Prostate gland (tissue), 2 donors: Measurements from ENCODE around the gene TNFRSF12A. TPM values are rescaled to one million over a fixed set of nuclear protein-coding genes. Genes with fewer than 3 reads are reported as not detected.
A peak's percentile ranks its signal among the peaks of the same experiment; 100 is the strongest.

ENCODE experiments used
- DNase-seq: peaks from one replicate; pipeline ENCODE4 v3.0.0-alpha.2; 2019; ENCODE audit warnings: low spot score
- H3K27ac ChIP-seq, 2 donors: fragments of 200-600 bp; sonication (generic); 2 replicates each; pipeline ENCODE4 v1.5.1; 2017 to 2019
- H3K27me3 ChIP-seq: fragments of 200-600 bp; sonication (generic); replicated peaks from 2 replicates; pipeline ENCODE4 v1.5.1; 2019; ENCODE audit not compliant: insufficient read depth
- H3K36me3 ChIP-seq, 2 donors: fragments of 200-600 bp; sonication (generic); 1 replicate in 1 of 2; 2 replicates in 1 of 2; pipeline versions ENCODE4 v1.5.1 to v1.8.1; 2017 to 2019
- H3K4me1 ChIP-seq: fragments of 200-600 bp; sonication (generic); replicated peaks from 2 replicates; pipeline ENCODE4 v1.5.1; 2019
- H3K4me3 ChIP-seq, 2 donors: fragments of 200-600 bp; sonication (generic); 2 replicates each; pipeline ENCODE4 v1.5.1; 2017 to 2019
- H3K9me3 ChIP-seq: fragments of 200-600 bp; sonication (generic); 2 replicates; pipeline ENCODE4 v1.5.1; 2017
- CTCF ChIP-seq, 4 experiments: fragments of 200-600 bp in 2 of 4; fragments of 450-650 bp in 2 of 4; sonication (generic) in 2 of 4; IDR thresholded peaks; 1 replicate in 3 of 4; 2 replicates in 1 of 4; pipeline ENCODE4 v1.5.1; 2016 to 2019; ENCODE audit warnings: antibody characterized with exemption in 4 of 4, mild to moderate bottlenecking in 2 of 4, moderate library complexity in 2 of 4
- POLR2A ChIP-seq: fragments of 450-650 bp; IDR thresholded peaks from one replicate; pipeline ENCODE4 v1.6.1; 2016; ENCODE audit warnings: antibody characterized with exemption, mild to moderate bottlenecking
- POLR2AphosphoS5 ChIP-seq: sonication (generic); formaldehyde crosslinking; IDR thresholded peaks from one replicate; pipeline ENCODE4 v1.6.1; 2017; ENCODE audit warnings: antibody characterized with exemption
- WGBS: methylation state at CpG from one replicate; pipeline ENCODE4 v1.1.5; 2018; 5-methylcytosine and 5-hydroxymethylcytosine counted together
- intact Hi-C: fragments of 100-400 bp; cut with DNase I; formaldehyde crosslinking; loops from one replicate; pipeline ENCODE4 v1.14.2; 2022
- total RNA-seq, 2 donors: library from RNA; depleted of rRNA; stranded (reverse); fragments of >200 nt; gene quantifications; one replicate each; pipeline ENCODE4 v1.1.0, GENCODE V29; 2016

The TNFRSF12A gene
- total RNA-seq, 2 donors from 2014 or later, result 57.4 to 59.0 TPM

- Histone ChIP-seq H3K4me3 (peak overlapping the region in 1 of 2 donors; percentile 69), H3K4me1 (peaks cover 11% of the 10 kb centered on the region)
Observed at GRCh38 chr16:2981177-2981898, 38.8 kb upstream of the TNFRSF12A start.

GRCh38 chr16:2981899-2982250, 38.3 kb upstream of the TNFRSF12A start:
- intact Hi-C loops, result no loop called here
- H3K4me3 ChIP-seq, result no peak overlapping the region
- no peak overlapping the region for H3K27ac ChIP-seq
- no peaks in the 10 kb centered on the region for H3K27me3 ChIP-seq
- TF ChIP-seq CTCF (IDR thresholded peaks at IDR 0.05) (no peak), POLR2AphosphoS5 (no peak), POLR2A (no peak)
- H3K9me3 ChIP-seq, result no peaks in the 10 kb centered on the region
- H3K36me3 ChIP-seq, result no peaks in the 10 kb centered on the region
- peaks cover 11% of the 10 kb centered on the region for H3K4me1 ChIP-seq
- no peak for DNase-seq
- 67% methylated on average over 4 of the region's 4 CpGs for whole genome bisulfite sequencing

More at GRCh38 chr16:2981177-2981898, 38.8 kb upstream of the TNFRSF12A start:
- Histone ChIP-seq H3K27me3 (no peaks in the 10 kb centered on the region), H3K27ac (no peak overlapping the region), H3K9me3 (no peaks in the 10 kb centered on the region), H3K36me3 (no peaks in the 10 kb centered on the region)
- 64% methylated on average over 33 of the region's 33 CpGs for WGBS
- no peak for DNase-seq
- TF ChIP-seq CTCF (IDR thresholded peaks at IDR 0.05), result no peak
- no peak for TF ChIP-seq POLR2A
- no peak for TF ChIP-seq POLR2AphosphoS5
- intact Hi-C loops, result no loop called here

- Histone ChIP-seq H3K36me3 (no peaks in the 10 kb centered on the region), H3K4me3 (no peak overlapping the region), H3K4me1 (peaks cover 11% of the 10 kb centered on the region), H3K9me3 (no peaks in the 10 kb centered on the region), H3K27me3 (no peaks in the 10 kb centered on the region), H3K27ac (no peak overlapping the region)
- TF ChIP-seq POLR2AphosphoS5 (no peak), POLR2A (no peak), CTCF (IDR thresholded peaks at IDR 0.05) (no peak)
- 77% methylated on average over 5 of the region's 5 CpGs for WGBS
- intact Hi-C loops, result no loop called here
- DNase-seq, result no peak
Observed at GRCh38 chr16:2982402-2982801, 37.8 kb upstream of the TNFRSF12A start.

GRCh38 chr16:2983706-2984136, 36.4 kb upstream of the TNFRSF12A start:
- H3K27me3 ChIP-seq, result no peaks in the 10 kb centered on the region
- H3K36me3 ChIP-seq, result no peaks in the 10 kb centered on the region
- intact Hi-C loops, result no loop called here
- no peaks in the 10 kb centered on the region for H3K9me3 ChIP-seq
- no peak overlapping the region for H3K4me3 ChIP-seq
- WGBS, result 12% methylated on average over 42 of the region's 42 CpGs
- TF ChIP-seq POLR2AphosphoS5 (no peak), CTCF (IDR thresholded peaks at IDR 0.05) (peak; percentile 71 to 95 (median 88))
- peaks cover 7% of the 10 kb centered on the region for H3K4me1 ChIP-seq
- peak; percentile 64 for DNase-seq
- H3K27ac ChIP-seq, result no peak overlapping the region

GRCh38 chr16:2985462-2985861, 34.7 kb upstream of the TNFRSF12A start:
- no peaks in the 10 kb centered on the region for H3K36me3 ChIP-seq
- intact Hi-C loops, result no loop called here
- H3K4me1 ChIP-seq, result no peaks in the 10 kb centered on the region
- H3K27ac ChIP-seq, result no peak overlapping the region
- no peaks in the 10 kb centered on the region for H3K9me3 ChIP-seq
- TF ChIP-seq CTCF (IDR thresholded peaks at IDR 0.05) (no peak), POLR2AphosphoS5 (no peak), POLR2A (no peak)
- no peaks in the 10 kb centered on the region for H3K27me3 ChIP-seq
- no peak overlapping the region for H3K4me3 ChIP-seq
- 38% methylated on average over 9 of the region's 9 CpGs for WGBS
- DNase-seq, result no peak
